Esophagus mucosa (tissue), 1 donor: ENCODE measurements around the gene FAM171A1. TPM values are rescaled to one million over a fixed set of nuclear protein-coding genes. Genes with fewer than 3 reads are reported as not detected.
"Not testable (repeated sequence)": the region's sequence is repeated elsewhere in the genome, so short reads cannot be mapped to it uniquely, and the experiment has no call there.

Experiments
- ATAC-seq: fragments of 200-7000 bp; cut with Tn5 transposase; one replicate; pipeline ENCODE4 v1.9.1; 2020
- total RNA-seq: library from RNA; stranded (reverse); gene quantifications from one replicate; pipeline ENCODE4 v1.2.4, GENCODE V29; 2023
- donor health status: DM: yes; HTN: yes; CAD: no.

Gene FAM171A1
- total RNA-seq, 1 donor from 2014 or later: 6.0 TPM

DNA sequence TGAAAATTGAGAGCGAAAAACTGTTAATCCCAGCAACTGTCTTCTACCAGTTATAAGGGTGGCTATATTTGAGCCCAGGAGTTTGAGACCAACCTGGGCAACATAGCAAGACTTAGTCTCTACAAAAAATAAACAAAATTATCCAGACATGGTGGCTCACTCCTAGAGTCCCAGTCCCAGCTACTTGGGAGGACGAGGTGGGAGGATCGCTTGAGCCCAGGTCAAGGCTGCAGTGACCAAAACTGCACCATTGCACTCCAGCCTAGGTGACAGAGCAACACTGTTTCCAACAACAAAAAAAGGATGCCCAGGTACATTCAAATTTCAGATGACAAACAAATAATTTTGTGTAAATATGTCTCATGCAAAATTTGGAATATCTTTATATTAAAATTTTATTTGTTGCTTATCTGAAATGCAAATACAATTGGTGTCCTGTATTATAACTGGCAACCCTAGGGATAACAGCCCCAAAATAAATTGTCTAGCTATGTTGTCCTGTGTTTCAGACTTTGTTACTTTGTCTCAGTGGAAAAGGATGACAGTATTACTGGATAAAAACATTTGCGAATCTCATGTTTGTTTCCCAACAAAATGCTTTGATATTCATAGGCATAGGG lies 26.7 kb downstream of the FAM171A1 start:
- ATAC-seq: no peak

DNA sequence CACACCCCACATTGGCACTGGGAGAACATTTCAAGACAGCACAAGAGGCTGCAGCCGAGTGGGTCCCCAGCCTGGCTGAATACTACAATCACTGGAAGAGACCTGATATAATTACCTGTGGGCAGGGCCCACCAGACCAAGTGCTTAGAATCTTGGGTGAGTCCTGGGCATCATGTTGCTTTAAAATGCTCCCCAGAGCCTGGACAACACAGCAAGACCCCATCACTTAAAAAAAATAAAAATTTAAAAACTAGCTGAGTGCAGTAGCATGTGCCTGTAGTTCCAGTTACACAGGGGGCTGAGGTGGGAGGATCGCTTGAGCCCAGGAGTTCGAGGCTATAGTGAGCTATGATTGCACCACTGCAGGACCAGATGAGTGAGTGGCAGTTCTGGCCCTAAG lies 28.1 kb downstream of the FAM171A1 start:
- ATAC-seq: no peak

DNA sequence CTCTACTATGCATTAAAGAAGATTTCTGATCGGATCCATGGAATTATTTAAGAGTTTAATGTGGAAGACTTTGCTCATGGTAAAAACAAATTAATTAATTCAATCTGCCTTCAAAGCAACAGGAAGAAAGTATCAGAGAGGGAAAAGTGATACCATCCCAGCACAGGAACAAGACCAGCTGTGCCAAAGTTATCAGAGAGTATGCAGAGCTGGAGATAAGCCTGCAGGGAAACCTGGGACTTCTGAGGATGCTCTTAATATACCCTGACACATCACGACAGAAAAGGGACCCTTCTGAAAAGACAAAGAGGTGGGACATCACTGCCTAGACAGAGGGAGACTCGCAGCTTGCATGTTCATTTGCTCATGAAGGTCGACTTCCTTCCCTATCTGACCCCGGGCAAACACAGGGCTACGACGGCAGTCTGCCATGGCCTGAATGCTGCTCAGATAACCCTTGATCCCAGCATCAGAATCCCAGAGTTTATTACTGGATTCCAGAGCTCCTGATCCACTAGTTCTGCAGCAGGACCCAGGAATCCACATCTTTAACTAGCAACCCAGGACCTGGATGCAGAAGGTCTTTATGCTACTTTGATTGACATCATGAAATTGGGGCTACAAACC lies 29.5 kb downstream of the FAM171A1 start:
- no peak for ATAC-seq

DNA sequence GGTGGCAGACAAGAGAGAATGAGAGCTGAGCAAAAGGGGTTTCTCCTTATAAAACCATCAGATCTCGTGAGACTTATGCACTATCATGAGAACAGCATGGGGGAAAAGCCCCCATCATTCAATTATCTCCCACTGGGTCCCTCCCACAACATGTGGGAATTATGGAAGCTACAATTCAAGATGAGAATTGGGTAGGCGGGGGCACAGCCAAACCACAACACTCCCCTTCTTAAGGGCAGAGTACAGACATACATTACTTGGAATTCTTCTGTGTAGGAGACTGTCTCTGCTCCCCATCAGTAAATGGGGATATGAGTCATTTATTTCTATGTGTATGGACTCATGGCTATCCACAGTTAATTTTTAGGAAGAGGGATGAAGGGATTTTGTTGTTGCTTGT lies 31.2 kb downstream of the FAM171A1 start:
- no peak for ATAC-seq

DNA sequence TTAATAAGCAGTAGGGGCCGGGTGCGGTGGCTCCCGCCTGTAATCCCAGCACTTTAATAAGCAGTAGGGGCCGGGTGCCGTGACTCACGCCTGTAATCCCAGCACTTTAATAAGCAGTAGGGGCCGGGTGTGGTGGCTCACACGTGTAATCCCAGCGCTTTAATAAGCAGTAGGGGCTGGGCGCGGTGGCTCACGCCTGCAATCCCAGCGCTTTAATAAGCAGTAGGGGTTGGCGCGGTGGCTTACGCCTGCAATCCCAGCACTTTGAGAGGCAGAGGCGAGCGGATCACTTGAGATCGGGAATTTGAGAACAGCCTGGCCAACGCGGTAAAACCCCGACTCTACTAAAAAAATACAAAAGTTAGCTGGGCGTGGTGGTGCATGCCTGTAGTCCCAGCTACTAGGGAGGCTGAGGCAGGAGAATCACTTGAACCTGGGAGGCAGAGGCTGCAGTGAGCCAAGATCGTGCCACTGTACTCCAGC lies 33.6 kb downstream of the FAM171A1 start:
- not testable (repeated sequence) for ATAC-seq

DNA sequence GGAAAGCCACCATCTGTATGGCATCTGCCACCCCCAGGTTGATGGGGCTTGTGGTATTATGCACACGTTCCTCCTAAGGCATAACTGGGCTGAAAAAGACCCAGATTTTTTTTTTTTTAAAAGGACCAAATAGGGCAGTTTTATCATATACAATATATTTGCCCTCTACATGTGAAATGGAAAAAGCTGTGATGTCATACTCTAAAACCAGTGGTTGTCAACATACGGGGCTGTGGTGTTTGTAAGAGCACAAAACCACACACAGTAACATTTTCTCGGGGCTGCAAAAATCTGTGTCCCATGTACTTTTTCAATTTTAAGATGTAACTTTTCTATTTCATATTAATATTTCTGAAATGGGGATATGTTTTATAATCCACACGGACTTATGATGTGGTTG lies 34.9 kb downstream of the FAM171A1 start:
- no peak for ATAC-seq

DNA sequence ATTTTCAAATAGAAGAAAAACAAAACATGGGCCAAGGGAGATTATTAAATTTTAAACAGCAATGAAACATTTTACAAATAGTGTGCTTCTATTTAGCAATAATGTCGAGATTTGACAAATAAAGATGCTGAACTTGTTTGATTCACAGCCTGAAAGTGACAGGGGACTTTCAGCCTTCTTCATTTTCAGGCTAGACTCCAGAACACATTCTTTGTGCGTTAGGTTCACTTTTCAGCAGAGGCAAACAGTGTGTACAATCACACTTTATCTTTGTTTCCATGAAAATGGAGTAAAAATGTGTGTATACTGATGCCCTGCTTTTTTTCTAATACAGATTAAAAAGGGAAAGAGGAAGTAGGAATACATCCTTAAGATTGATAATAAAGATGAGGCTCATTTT lies 35.6 kb downstream of the FAM171A1 start:
- no peak for ATAC-seq

DNA sequence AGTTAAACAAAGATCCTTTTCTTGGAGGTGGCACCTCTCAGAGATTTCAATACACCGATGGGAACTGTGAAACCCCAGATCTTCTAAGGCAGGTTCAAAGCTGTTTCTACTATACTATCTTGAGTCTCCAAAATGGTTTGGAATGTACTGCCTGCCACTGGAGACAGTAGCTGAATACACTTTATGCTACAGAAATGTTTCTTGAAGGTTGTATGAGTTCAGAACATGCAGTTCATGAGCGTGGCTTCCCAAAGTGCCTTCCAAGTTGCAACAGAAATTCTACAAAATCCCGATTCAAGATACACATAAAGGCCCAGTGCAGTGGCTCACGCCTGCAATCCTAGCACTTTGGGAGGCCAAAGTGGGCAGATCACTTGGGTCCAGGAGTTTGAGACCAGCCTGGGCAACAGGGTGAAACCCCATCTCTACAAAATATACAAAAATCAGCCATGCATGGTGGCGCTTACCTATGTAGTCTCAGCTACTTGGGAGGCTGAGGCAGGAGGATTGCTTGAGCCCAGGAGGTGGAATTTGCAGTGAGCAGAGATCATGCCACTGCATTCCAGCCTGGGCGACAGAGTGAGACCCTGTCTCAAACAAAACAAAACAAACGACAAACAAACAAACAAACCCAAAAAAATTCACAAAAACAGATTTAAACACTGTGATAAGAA lies 36.3 kb downstream of the FAM171A1 start:
- no peak for ATAC-seq

DNA sequence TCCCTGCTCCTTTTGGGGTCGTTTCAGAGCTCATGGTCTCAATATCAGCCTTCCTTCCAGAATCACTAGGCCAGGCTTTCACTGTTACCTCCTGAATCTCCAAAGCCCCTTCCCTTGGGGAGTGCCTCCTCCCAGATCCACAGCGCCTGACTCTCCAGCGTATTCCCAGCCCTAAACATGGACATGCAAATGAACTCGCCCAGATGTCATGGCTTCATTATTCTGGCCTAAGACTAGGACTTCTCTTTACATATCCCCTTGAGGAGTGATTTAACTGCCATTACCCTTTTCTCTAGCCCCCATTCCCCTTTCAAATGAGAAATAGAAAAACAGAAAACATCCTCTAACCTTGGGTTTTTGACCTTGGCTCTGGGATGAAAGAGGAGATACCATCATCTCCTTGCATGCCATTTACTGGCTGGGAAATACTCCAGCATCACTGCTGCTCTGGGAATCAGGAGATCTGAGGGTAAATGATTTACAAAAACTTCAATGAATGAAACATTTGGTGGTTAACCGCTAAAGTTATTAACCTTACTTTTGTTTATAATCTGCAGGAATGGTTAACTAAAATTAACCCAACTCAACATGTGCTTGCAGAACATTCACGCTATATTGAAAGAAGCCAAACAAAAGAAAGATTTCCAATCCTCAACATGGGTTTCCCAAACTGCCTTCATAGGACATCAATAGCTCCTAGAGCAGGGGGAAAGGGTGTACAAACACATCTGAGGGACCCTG lies 37.0 kb downstream of the FAM171A1 start:
- ATAC-seq: no peak

DNA sequence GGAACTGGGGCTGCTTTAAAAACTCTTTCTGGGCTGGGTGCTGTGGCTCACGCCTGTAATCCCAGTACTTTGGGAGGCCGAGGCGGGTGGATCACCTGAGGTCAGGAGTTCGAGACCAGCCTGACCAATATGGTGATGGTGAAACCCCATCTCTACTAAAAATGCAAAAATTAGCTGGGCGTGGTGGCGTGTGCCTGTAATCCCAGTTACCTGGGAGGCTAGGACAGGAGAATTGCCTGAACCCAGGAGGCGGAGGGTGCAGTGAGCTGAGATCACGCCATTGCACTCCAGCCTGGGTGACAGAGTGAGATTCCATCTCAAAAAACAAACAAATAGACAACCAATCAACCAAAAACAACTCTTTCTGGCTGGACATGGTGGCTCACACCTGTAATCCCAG lies 37.9 kb downstream of the FAM171A1 start:
- not testable (repeated sequence) for ATAC-seq

DNA sequence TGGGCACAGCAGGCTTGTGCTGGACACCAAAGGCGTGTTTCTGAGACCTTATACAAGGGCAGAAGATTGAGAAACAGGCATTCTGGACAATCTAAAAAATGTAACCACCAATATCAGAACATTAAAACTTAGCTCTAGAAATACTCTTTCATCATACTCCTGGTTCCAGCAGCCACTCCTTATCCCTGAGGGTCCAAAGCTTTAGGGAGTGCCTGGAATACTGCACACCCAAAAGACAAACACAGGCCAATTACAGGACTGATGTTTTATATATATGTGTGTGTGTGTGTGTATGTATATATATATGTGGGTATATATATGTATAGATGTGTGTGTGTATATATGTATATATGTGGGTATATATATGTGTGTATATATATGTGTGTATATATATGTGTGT lies 39.6 kb downstream of the FAM171A1 start:
- ATAC-seq: no peak

DNA sequence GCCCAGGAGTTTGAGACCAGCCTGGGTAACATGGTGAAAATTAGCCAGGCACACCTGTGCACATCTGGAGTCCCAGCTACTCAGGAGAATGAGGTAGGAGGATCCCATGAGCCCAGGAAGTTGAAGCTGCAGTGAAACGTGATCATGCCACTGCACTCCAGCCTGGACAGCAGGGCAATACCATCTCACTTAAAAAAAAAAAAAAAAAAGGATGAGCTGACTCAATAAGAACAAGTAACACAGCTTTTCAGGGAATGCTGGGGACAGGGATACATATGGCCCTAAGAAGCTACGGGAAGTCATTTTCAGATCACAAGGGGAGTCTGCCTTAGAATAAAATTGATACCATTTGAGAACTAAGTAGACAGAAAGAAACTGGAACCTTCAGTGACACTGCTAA lies 41.7 kb downstream of the FAM171A1 start:
- no peak for ATAC-seq

DNA sequence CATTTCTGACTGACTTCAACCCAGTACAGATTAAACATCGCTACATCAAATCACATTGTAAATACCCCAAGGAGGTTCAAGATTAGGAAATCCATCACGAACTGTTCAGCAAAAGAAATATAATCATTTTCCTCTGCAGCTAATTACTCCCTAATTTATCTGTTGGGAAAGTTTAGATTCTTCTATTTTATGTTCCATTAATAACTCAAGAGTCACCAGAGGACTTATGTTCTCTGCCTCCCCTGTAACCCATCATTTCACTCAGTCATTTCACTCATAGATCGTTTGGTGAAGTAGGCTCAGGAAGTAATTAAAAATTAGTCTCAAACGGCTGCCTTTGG lies 45.2 kb downstream of the FAM171A1 start:
- ATAC-seq: no peak

DNA sequence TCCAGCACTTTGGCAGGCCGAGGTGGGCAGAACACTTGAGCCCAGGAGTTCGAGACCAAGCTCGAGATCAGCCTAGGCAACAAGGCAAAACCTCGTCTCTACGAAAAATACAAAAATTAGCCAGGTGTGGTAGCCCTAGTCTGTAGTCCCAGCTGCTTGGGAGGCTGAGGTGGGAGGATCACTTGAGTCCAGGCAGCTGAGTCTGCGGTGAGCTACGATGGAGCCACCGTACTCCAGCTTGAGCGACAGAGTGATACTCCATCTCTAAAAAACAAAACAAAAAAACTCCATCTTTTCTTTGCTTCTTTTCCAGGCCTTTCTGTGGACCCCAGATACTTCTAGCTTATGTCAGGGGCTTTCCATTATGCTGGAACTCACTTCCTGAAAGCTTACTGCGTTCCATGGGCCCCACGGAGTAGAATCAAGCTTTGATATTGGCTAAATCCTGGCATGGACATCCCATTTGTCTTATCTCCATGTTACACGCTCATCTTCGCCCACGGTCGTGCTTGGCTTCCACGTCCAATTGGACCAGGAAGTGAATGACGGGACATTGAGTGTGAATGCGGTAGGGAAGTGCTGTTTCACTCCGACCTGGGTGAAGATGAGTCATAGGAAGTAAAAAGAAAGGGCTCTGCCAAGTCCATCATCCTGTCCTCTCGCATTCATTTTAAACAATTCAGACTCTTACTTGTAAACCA lies 45.7 kb downstream of the FAM171A1 start:
- peak; percentile 78 for ATAC-seq

DNA sequence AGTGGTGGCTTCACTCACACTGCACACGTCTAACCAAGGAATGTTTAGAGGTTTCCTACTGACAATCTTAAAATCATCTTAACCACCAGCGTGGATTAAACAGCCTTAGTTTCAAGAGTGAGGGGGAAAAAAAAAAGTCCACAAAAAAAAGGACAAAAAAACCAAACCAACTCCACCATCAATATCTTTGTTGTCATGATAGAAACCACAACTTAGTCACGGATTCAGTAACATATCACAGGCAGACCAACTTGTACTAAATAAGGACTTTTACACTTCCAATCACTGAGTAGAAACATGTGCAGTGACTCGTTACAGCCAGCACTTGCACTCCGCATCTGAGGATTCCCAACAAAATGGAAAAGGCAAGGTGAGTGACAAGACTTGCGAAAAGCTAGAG lies 46.5 kb downstream of the FAM171A1 start:
- no peak for ATAC-seq

DNA sequence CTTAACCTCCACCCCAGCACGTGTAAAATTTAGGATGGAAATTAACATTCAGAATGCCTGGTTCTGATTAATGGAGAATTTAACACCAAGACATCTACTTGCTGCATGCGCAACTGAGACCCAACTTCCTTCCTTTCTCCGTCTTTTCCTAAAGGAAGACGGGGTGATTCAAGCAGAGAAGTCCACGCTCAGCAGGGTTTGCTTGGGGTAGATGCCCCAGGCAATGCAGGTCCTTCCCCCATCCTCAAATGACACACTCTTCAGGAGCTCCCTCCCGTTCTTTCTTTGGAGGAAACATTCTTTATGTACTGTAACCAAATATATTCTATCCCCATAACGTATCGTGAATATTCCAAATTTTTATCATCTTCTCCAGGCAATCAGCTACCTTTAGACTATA lies 47.0 kb downstream of the FAM171A1 start:
- ATAC-seq: no peak

DNA sequence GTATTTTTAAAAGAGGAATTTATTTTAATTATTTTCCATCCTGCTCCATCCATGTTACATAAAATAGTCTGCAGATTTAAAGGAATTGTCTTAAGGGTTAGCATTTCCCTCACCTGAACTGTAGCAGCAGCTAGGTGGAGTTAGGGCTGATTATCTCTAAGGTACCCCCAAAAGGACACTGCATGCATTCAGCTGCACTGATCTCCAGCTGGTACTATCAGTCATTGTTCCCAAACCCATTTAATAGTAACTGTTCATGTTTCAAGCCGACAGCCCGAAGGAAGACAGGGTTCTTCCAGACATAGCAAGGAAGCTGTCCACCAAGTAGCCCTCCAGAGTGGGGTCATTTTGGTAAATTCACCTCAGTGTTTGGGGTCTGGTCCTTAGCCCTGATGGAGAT lies 48.7 kb downstream of the FAM171A1 start:
- ATAC-seq: no peak

DNA sequence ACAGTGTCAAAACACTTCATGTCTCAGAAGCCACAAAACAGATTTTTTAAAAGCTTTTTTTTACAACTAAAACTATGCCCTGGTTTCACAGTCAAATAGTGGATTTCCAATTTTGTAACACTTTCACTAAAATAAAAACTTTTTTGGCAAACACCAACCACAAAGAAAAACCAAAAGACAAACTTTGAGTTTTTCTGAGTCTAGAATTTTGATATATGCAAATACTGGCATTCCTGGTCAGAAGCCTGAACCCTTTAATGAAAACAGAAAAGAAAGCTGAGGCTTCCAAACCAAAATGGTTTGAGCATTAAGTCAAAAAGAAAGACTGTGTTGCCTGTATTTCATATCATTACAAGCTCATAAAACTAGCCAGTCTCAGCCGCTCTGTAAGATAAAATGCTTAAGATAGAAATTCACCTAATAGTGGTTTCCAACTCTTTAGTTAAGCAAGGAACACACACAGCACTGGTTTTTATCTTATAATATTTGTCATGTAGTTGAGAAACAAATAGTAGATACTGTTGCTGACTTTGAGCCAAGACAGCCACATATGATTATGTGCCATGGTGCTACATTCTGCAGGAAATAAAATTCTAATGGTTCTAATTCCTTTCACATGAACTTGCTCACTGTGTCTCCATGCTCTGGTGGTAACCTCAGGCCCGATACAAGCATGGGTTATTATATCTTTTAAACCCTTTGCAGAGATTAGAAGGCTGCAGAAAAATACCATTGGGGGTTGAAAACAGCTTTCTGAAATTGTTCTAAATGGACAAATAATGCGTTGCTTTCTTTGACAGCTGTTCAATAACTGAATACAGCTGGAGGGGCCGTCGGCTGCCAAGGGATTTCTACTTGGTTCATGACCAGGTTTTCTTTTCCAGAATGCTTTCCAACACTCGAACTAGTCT lies 49.4 kb downstream of the FAM171A1 start:
- ATAC-seq: no peak

DNA sequence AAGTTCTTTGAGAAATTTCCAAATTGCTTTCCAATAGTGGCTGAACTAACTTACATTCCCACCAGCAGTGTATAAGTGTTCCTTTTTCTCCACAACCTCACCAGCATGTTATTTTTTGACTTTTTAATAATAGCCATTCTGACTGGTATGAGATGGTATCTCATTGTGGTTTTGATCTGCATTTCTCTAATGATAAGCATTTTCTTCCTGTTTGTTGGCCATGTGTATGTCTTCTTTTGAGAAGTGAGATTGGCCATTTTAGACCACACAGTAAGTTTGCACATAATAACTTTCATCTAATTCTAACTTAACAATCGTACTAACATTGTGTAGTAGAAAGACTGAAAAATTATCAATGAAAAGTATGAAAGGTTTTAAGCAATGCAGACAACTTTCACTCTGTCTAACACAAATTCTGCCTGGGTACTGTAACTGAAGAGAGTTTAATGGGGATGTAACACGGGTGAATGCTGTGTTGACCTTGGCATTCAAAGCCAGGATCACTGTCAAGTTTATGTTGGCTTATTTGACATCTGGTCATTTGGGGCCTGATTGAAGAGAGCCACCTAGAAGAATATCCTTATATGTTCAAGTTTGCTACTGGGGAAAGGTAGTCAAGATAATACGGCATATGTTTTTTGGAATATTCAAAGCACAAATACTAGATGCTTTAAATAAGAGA lies 50.4 kb downstream of the FAM171A1 start:
- ATAC-seq: no peak

DNA sequence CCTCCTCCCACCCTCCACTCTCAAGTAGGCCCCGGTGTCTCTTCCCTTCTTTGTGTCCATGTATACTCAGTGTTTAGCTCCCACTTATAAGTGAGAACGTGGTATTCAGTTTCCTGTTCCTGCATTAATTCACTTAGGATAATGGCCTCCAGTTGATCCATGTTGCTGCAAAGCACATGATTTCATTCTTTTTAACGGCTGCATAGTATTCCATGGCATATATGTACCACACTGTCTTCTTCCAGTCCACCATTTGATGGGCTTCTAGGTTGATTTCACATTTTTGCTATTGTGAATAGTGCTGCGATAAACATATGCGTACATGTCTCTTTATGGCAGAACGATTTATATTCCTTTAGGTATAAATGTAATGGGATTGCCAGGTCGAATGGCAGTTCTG lies 51.0 kb downstream of the FAM171A1 start:
- ATAC-seq: no peak

DNA sequence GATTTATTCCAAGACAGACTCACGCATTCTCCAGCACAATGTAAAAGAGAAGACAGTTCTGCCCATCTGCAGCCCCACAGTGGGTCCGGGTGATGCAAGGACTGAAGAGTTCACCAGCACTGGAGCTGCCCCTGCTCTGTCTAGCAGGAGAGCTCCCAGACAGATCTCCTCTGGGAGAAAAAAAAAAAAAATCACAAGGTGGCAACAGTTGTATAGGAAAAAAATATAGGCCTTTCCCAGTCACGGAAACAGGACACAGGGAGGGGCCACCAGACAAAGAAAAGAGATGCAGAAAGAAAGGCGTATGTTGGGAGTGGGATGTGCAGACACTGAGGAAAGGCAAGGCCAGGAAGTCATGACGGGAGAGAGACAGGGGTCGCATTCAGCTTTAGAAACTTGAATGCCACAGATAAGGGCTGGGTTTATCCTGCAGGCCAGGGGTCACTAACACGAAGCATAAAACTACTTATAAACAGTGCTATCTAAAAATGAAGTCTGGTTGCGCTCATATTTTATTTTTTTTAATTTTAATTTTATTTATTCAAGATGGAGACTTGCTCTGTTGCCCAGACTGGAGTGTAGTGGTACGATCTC lies 54.1 kb downstream of the FAM171A1 start:
- no peak for ATAC-seq
